H7 (cell line): Measurements from ENCODE around the gene CIAO3. TPM values are rescaled to one million over a fixed set of nuclear protein-coding genes. Genes with fewer than 3 reads are reported as not detected.

Experiments used
- DNase-seq: peaks from one replicate; pipeline ENCODE4 v3.0.0; 2012
- H3K27me3 ChIP-seq: 2 replicates; pipeline ENCODE4 v1.6.0; 2011; ENCODE audit warnings: mild to moderate bottlenecking, low read length; ENCODE audit not compliant: control insufficient read depth, insufficient read depth
- H3K36me3 ChIP-seq: replicated peaks from 2 replicates; pipeline ENCODE4 v1.5.1; 2011; ENCODE audit warnings: low read length; ENCODE audit not compliant: control insufficient read depth, insufficient read depth
- H3K4me3 ChIP-seq: 2 replicates; pipeline ENCODE4 v1.5.1; 2011; ENCODE audit warnings: low read depth, mild to moderate bottlenecking, control low read depth, low read length, moderate library complexity; ENCODE audit not compliant: insufficient read depth
- total RNA-seq: library from RNA; depleted of rRNA; stranded (reverse); fragments of >200 nt; shearing (Covaris generic); gene quantifications from 2 replicates; pipeline ENCODE4 v1.2.3, GENCODE V29; 2014

Gene CIAO3
- total RNA-seq, 1 experiment from 2014 or later = 46.1 TPM

- H3K27me3 ChIP-seq = no peaks in the 10 kb centered on the region
- peak; percentile 87 for DNase-seq
- H3K4me3 ChIP-seq = no peak overlapping the region
- no peaks in the 10 kb centered on the region for H3K36me3 ChIP-seq
Measured at GRCh38 chr16:767743-768235, 27.0 kb upstream of the CIAO3 start.

- Histone ChIP-seq H3K36me3 (no peaks in the 10 kb centered on the region), H3K27me3 (no peaks in the 10 kb centered on the region), H3K4me3 (no peak overlapping the region)
- no peak for DNase-seq
Measured at GRCh38 chr16:766820-767640, 26.2 kb upstream of the CIAO3 start.

- H3K36me3 ChIP-seq = no peaks in the 10 kb centered on the region
- H3K4me3 ChIP-seq = no peak overlapping the region
- DNase-seq = no peak
- H3K27me3 ChIP-seq = no peaks in the 10 kb centered on the region
Measured at GRCh38 chr16:766008-766819, 25.4 kb upstream of the CIAO3 start.

- no peak for DNase-seq
- H3K4me3 ChIP-seq = no peak overlapping the region
- H3K27me3 ChIP-seq = no peaks in the 10 kb centered on the region
- no peaks in the 10 kb centered on the region for H3K36me3 ChIP-seq
Measured at GRCh38 chr16:765488-765865, 24.7 kb upstream of the CIAO3 start.

- Histone ChIP-seq H3K36me3 (no peaks in the 10 kb centered on the region), H3K27me3 (no peaks in the 10 kb centered on the region), H3K4me3 (no peak overlapping the region)
- DNase-seq = no peak
Measured at GRCh38 chr16:764848-765487, 24.2 kb upstream of the CIAO3 start.

GRCh38 chr16:764184-764750, 23.5 kb upstream of the CIAO3 start:
- Histone ChIP-seq H3K27me3 (no peaks in the 10 kb centered on the region), H3K36me3 (no peaks in the 10 kb centered on the region), H3K4me3 (no peak overlapping the region)
- DNase-seq = no peak

GRCh38 chr16:763369-764183, 22.8 kb upstream of the CIAO3 start:
- Histone ChIP-seq H3K27me3 (no peaks in the 10 kb centered on the region), H3K36me3 (no peaks in the 10 kb centered on the region), H3K4me3 (no peak overlapping the region)
- DNase-seq = no peak

- Histone ChIP-seq H3K36me3 (no peaks in the 10 kb centered on the region), H3K27me3 (no peaks in the 10 kb centered on the region), H3K4me3 (no peak overlapping the region)
- no peak for DNase-seq
Measured at GRCh38 chr16:762595-763268, 21.9 kb upstream of the CIAO3 start.

GRCh38 chr16:761625-762513, 21.1 kb upstream of the CIAO3 start:
- no peak for DNase-seq
- Histone ChIP-seq H3K4me3 (no peak overlapping the region), H3K36me3 (no peaks in the 10 kb centered on the region), H3K27me3 (no peaks in the 10 kb centered on the region)

- H3K27me3 ChIP-seq = no peaks in the 10 kb centered on the region
- H3K36me3 ChIP-seq = no peaks in the 10 kb centered on the region
- no peak for DNase-seq
- H3K4me3 ChIP-seq = no peak within 1 kb of the TSS
Measured at GRCh38 chr16:760545-761343, 19.9 kb upstream of the CIAO3 start, which contains the start of gene MSLN. Gene MSLN (plus strand): TSS chr16:760734. CDS start chr16:762681, 1,947 bp downstream.

- H3K36me3 ChIP-seq = no peaks in the 10 kb centered on the region
- no peaks in the 10 kb centered on the region for H3K27me3 ChIP-seq
- H3K4me3 ChIP-seq = no peak overlapping the region
- no peak for DNase-seq
Measured at GRCh38 chr16:760065-760464, 19.3 kb upstream of the CIAO3 start.
